ENCODE results near the gene ATG2A. TPM values are rescaled to one million over a fixed set of nuclear protein-coding genes. Genes with fewer than 3 reads are reported as not detected.
A peak's percentile ranks its signal among the peaks of the same experiment; 100 is the strongest.

ATG2A gene
- total and polyA plus RNA-seq, 2 of the 8 experiments (the other 6 are each of a cell fraction or from before 2014, with no cell fraction given) = 12.1 to 22.1 TPM

DNA sequence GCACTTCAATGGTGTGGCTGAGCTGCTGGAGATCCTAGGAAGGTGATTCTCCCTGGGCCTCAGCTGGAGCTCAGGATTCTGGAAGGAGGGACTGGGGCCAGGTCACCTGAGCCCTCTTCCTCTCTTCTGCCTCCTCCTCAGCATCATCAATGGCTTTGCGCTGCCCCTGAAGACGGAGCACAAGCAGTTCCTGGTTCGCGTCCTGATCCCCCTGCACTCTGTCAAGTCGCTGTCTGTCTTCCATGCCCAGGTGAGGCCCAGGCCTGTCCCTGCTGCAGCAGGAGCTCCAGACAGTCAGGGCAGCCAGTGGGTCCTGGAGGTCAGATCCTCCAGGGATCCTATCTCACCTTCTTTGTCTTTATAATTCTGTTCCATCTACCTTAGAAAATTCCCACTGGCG, 13.3 kb upstream of the ATG2A start:
- H3K4me2 ChIP-seq (ENCODE audit: insufficient read depth in 1 of 2, low read depth in 2 of 2, low read length in 2 of 2) = no peak overlapping the region
- no peak overlapping the region for H2BK12ac ChIP-seq (ENCODE audit: low read depth, low read length)
- H2BK15ac ChIP-seq (ENCODE audit: low read length) = no peak overlapping the region
- no peak overlapping the region for H3K56ac ChIP-seq (replicated peaks; ENCODE audit: insufficient read length, low read depth, low read length)
- H3K4me1 ChIP-seq (replicated peaks in 1 of 4; ENCODE audit: control insufficient read depth in 3 of 4, insufficient read depth in 4 of 4, low read length in 3 of 4) = peaks cover 0 to 10% (median 2%) of the 10 kb centered on the region in 4 experiments; a peak in 5 of 7 replicates
- no peak overlapping the region for H2AFZ ChIP-seq (ENCODE audit: low read length)
- no peak overlapping the region for H4K8ac ChIP-seq (ENCODE audit: extremely low read depth, insufficient read depth, low read length)
- H3K79me1 ChIP-seq (ENCODE audit: low read depth, low read length) = no peaks in the 10 kb centered on the region
- TF ChIP-seq, protein P1, sequence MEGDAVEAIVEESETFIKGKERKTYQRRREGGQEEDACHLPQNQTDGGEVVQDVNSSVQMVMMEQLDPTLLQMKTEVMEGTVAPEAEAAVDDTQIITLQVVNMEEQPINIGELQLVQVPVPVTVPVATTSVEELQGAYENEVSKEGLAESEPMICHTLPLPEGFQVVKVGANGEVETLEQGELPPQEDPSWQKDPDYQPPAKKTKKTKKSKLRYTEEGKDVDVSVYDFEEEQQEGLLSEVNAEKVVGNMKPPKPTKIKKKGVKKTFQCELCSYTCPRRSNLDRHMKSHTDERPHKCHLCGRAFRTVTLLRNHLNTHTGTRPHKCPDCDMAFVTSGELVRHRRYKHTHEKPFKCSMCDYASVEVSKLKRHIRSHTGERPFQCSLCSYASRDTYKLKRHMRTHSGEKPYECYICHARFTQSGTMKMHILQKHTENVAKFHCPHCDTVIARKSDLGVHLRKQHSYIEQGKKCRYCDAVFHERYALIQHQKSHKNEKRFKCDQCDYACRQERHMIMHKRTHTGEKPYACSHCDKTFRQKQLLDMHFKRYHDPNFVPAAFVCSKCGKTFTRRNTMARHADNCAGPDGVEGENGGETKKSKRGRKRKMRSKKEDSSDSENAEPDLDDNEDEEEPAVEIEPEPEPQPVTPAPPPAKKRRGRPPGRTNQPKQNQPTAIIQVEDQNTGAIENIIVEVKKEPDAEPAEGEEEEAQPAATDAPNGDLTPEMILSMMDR (IDR thresholded peaks at IDR 0.05; ENCODE audit: control extremely low read depth in 1 of 3, insufficient read depth in 1 of 3, low read depth in 1 of 3, low read length in 3 of 3) = no peak
- TF ChIP-seq GABPA (IDR thresholded peaks at IDR 0.05; ENCODE audit: borderline replicate concordance, insufficient read depth, low read length) (no peak), TEAD4 (IDR thresholded peaks at IDR 0.05; ENCODE audit: low read depth, low read length) (no peak)
- no peak overlapping the region for H3K27ac ChIP-seq (ENCODE audit: low read depth, low read length)
- no peak overlapping the region for H2BK120ac ChIP-seq (replicated peaks; ENCODE audit: low read depth, low read length)
- no peaks in the 10 kb centered on the region; the same call in 1 of the 2 replicates for H3K23me2 ChIP-seq (ENCODE audit: low read depth, low read length)
- FAIRE-seq = no peak
- no peak overlapping the region for H3K18ac ChIP-seq (ENCODE audit: extremely low read depth, low read length)
- H3K79me2 ChIP-seq (ENCODE audit: control insufficient read depth in 1 of 2, insufficient read depth in 2 of 2, low read length in 2 of 2) = no peaks in the 10 kb centered on the region
- no peak overlapping the region for H3K4me3 ChIP-seq (ENCODE audit: extremely low read depth in 1 of 4, insufficient read depth in 2 of 4, low read depth in 3 of 4, low read length in 4 of 4)
- no peaks in the 10 kb centered on the region; a peak in 1 of 8 replicates for H3K36me3 ChIP-seq (ENCODE audit: control insufficient read depth in 2 of 4, insufficient read depth in 4 of 4, low read length in 3 of 4)
- DNase-seq (ENCODE audit: low read depth in 1 of 2, low spot score in 2 of 2) = no peak
- ChIA-PET POLR2A (ENCODE audit: partially characterized antibody) (interaction anchor here (0.5 to 2.2 kb wide), 4 partner anchors 11 to 67 kb away, joined by 3 to 6 read pairs (median 4); no protein-coding TSS in a partner anchor), CTCF (ENCODE audit: partially characterized antibody) (interaction anchor here (0.5 to 1.5 kb wide), 7 partner anchors 15 to 254 kb away, joined by 3 to 4 read pairs (median 3); no protein-coding TSS in a partner anchor)
- no peaks in the 10 kb centered on the region for H3K9me3 ChIP-seq (ENCODE audit: insufficient read depth in 2 of 2, low read depth in 1 of 2, low read length in 1 of 2)
- no peak overlapping the region for H3K23ac ChIP-seq (ENCODE audit: insufficient read length)
- H3K4ac ChIP-seq (replicated peaks; ENCODE audit: insufficient read length, low read depth, low read length) = no peak overlapping the region
- no peak overlapping the region for H4K91ac ChIP-seq (replicated peaks; ENCODE audit: insufficient read length, low read length)
- no peak overlapping the region for H2BK5ac ChIP-seq (ENCODE audit: low read depth, low read length)
- H3K9ac ChIP-seq (replicated peaks in 1 of 4; ENCODE audit: extremely low read depth in 1 of 4, low read depth in 3 of 4, low read length in 3 of 4) = no peak overlapping the region
- H3K27me3 ChIP-seq (replicated peaks in 1 of 4; ENCODE audit: control insufficient read depth in 3 of 4, extremely low read depth in 1 of 4, insufficient read depth in 3 of 4, low read length in 3 of 4) = peaks cover 0 to 1% (median under 1%) of the 10 kb centered on the region in 4 experiments; a peak in 4 of 7 replicates
- H2BK20ac ChIP-seq (ENCODE audit: low read length) = no peak overlapping the region
- H2AK5ac ChIP-seq (ENCODE audit: low read depth, low read length) = 0 out of 2 replicates have a peak overlapping the region, but pooled peaks have one; percentile 53
- no peak overlapping the region for H3K14ac ChIP-seq (ENCODE audit: insufficient read length)
- peaks cover 0 to 3% of the 10 kb centered on the region in 2 experiments for H4K20me1 ChIP-seq (replicated peaks in 1 of 2; ENCODE audit: control insufficient read depth in 1 of 2, insufficient read depth in 2 of 2, low read length in 2 of 2)
- 97% methylated on average over 6 of the region's 6 CpGs; no CpG with 5 or more reads in 1 of the 2 experiments for WGBS, 2 experiments (ENCODE audit: extremely low coverage in 1 of 2, insufficient coverage in 1 of 2, insufficient read length in 1 of 2, insufficient replicate concordance in 2 of 2, low coverage in 1 of 2, low lambda C conversion rate in 2 of 2, missing lambda C conversion rate in 1 of 2)
- no peak overlapping the region for H4K5ac ChIP-seq (ENCODE audit: insufficient read length, low read depth, low read length)
